ENCODE results near the gene PDCD1.

DNA sequence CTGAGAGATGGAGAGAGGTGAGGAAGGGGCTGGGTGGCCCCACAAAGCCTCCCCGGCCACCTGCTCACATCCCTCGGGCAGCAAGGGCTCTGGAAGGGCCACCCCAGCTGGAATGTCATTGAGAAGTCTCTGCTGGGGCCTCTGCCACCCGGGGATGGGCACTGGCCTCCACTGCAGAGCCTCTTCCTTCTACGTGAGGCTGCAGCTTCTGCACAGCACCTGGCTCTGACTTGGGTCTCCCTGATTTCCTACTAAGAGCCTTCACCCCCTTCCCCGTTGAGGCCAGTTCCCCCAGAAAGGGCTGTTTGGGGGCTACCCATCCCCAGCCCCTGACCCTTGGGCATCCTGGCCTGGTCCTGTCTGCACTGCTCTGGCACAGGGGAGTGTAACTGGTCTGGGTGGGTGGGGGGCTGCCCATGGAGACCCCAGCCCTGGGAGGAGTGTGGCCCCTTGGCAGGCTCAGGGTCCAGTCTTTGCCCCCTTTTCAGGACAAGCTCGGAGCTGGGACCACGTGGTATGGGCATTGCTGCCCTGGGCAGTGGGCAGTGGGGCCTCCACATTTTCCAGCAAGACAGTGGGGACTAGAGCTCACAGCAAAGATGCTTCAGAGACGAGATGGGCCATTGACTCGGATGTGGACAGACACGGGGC, 5.6 kb downstream of the PDCD1 start:
- TF ChIP-seq, protein P1, sequence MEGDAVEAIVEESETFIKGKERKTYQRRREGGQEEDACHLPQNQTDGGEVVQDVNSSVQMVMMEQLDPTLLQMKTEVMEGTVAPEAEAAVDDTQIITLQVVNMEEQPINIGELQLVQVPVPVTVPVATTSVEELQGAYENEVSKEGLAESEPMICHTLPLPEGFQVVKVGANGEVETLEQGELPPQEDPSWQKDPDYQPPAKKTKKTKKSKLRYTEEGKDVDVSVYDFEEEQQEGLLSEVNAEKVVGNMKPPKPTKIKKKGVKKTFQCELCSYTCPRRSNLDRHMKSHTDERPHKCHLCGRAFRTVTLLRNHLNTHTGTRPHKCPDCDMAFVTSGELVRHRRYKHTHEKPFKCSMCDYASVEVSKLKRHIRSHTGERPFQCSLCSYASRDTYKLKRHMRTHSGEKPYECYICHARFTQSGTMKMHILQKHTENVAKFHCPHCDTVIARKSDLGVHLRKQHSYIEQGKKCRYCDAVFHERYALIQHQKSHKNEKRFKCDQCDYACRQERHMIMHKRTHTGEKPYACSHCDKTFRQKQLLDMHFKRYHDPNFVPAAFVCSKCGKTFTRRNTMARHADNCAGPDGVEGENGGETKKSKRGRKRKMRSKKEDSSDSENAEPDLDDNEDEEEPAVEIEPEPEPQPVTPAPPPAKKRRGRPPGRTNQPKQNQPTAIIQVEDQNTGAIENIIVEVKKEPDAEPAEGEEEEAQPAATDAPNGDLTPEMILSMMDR (conservative IDR thresholded peaks at IDR 0.05) = no peak
- no peak for TF ChIP-seq EZH2 (IDR thresholded peaks at IDR 0.05; ENCODE audit: low read depth)
